Neural cell (in vitro differentiated cells): ENCODE data around the gene C2.
"Not testable (repeated sequence)": the region's sequence is repeated elsewhere in the genome, so short reads cannot be mapped to it uniquely, and the experiment has no call there.

Experiments used
- CTCF ChIP-seq: fragments of 450-650 bp; IDR thresholded peaks from 2 replicates; pipeline ENCODE4 v1.5.1; 2014; ENCODE audit warnings: antibody characterized with exemption, mild to moderate bottlenecking, moderate library complexity; ENCODE audit not compliant: poor library complexity, severe bottlenecking
- EP300 ChIP-seq: fragments of 450-650 bp; conservative IDR thresholded peaks from 2 replicates; pipeline ENCODE4 v1.6.1; 2014; ENCODE audit warnings: antibody characterized with exemption, mild to moderate bottlenecking, moderate library complexity; ENCODE audit not compliant: poor library complexity, severe bottlenecking
- EZH2 ChIP-seq: fragments of 200-600, 300-800 bp; shearing (Covaris generic), sonication (generic); IDR thresholded peaks from 2 replicates; pipeline ENCODE4 v1.6.1; 2014; ENCODE audit warnings: antibody characterized with exemption, low read length, borderline replicate concordance, mild to moderate bottlenecking; ENCODE audit not compliant: insufficient read depth, poor library complexity, severe bottlenecking
- POLR2AphosphoS5 ChIP-seq: IDR thresholded peaks from 2 replicates; pipeline ENCODE4 v1.6.1; 2012
- RAD21 ChIP-seq: fragments of 450-650 bp; conservative IDR thresholded peaks from 2 replicates; pipeline ENCODE4 v1.6.1; 2014; ENCODE audit warnings: antibody characterized with exemption, mild to moderate bottlenecking, moderate library complexity
- SMC3 ChIP-seq: fragments of 450-650 bp; conservative IDR thresholded peaks from 2 replicates; pipeline ENCODE4 v1.6.1; 2014; ENCODE audit warnings: antibody characterized with exemption, mild to moderate bottlenecking, moderate library complexity; ENCODE audit not compliant: poor library complexity
- TAF1 ChIP-seq: IDR thresholded peaks from 2 replicates; pipeline ENCODE4 v1.6.1; 2012; ENCODE audit warnings: low read depth

DNA sequence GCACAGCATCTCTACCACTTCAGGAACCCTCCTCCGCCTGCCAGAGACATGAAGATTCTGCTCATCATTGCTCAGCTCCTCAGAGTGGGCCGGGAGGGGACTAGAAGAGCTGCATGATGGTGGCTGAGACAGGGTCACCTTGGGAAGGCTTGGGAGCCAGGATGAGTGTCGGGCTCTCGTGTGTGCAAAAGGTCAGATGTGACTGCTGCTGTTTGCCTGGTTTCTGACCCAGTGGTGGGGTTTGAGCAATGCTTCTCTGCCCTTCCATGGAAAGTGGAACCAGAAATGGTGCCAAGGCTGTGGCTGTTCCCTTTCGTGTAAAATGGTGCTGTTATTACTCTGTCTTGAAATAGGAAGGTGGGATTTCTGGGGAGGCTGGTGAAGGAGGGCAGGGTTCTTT is 53.5 kb downstream of the C2 start:
- TF ChIP-seq CTCF, RAD21, EZH2, EP300, SMC3, POLR2AphosphoS5, TAF1: not testable (repeated sequence)
